Skin of body (tissue), 2 donors: ENCODE measurements around the gene CABCOCO1. TPM values are rescaled to one million over a fixed set of nuclear protein-coding genes. Genes with fewer than 3 reads are reported as not detected.
"Not testable (repeated sequence)": the region's sequence is repeated elsewhere in the genome, so short reads cannot be mapped to it uniquely, and the experiment has no call there.

Experiments used
- DNase-seq: peaks from one replicate; lab custom pipeline; 2025; lab: John Stamatoyannopoulos, UW
- total RNA-seq: library from RNA; depleted of rRNA; stranded (reverse); fragments of >200 nt; gene quantifications from one replicate; pipeline ENCODE4 v1.2.3, GENCODE V29; 2014

CABCOCO1 gene
- total RNA-seq, 1 donor from 2014 or later, result 2.0 TPM

- peak; percentile 44 for DNase-seq
Measured at GRCh38 chr10:61708846-61709245, 46.1 kb downstream of the CABCOCO1 start.

- not testable (repeated sequence) for DNase-seq
Measured at GRCh38 chr10:61712105-61712504, 49.4 kb downstream of the CABCOCO1 start.

- not testable (repeated sequence) for DNase-seq
Measured at GRCh38 chr10:61719475-61719874, 56.7 kb downstream of the CABCOCO1 start.

- DNase-seq, result no peak
Measured at GRCh38 chr10:61719906-61720305, 57.2 kb downstream of the CABCOCO1 start.

GRCh38 chr10:61721431-61721830, 58.7 kb downstream of the CABCOCO1 start:
- DNase-seq, result no peak

- not testable (repeated sequence) for DNase-seq
Measured at GRCh38 chr10:61725221-61725620, 62.5 kb downstream of the CABCOCO1 start.

- no peak for DNase-seq
Measured at GRCh38 chr10:61729596-61729995, 66.9 kb downstream of the CABCOCO1 start.

- DNase-seq, result no peak
Measured at GRCh38 chr10:61730671-61731070, 67.9 kb downstream of the CABCOCO1 start.

GRCh38 chr10:61731638-61732037, 68.9 kb downstream of the CABCOCO1 start:
- DNase-seq, result no peak

- no peak for DNase-seq
Measured at GRCh38 chr10:61732629-61733278, 70.0 kb downstream of the CABCOCO1 start.

- peak; percentile 47 for DNase-seq
Measured at GRCh38 chr10:61733358-61733940, 70.7 kb downstream of the CABCOCO1 start.

- DNase-seq, result no peak
Measured at GRCh38 chr10:61735882-61736281, 73.2 kb downstream of the CABCOCO1 start.

GRCh38 chr10:61737455-61737854, 74.7 kb downstream of the CABCOCO1 start:
- DNase-seq, result not testable (repeated sequence)

GRCh38 chr10:61742812-61743211, 80.1 kb downstream of the CABCOCO1 start:
- no peak for DNase-seq

- no peak for DNase-seq
Measured at GRCh38 chr10:61744469-61744868, 81.7 kb downstream of the CABCOCO1 start.

- no peak for DNase-seq
Measured at GRCh38 chr10:61746377-61746776, 83.6 kb downstream of the CABCOCO1 start.

GRCh38 chr10:61747307-61747706, 84.6 kb downstream of the CABCOCO1 start:
- no peak for DNase-seq

- no peak for DNase-seq
Measured at GRCh38 chr10:61749291-61749690, 86.6 kb downstream of the CABCOCO1 start.

GRCh38 chr10:61750943-61751471, 88.3 kb downstream of the CABCOCO1 start:
- no peak for DNase-seq

- DNase-seq, result no peak
Measured at GRCh38 chr10:61751599-61751998, 88.9 kb downstream of the CABCOCO1 start.

GRCh38 chr10:61752111-61753011, 89.6 kb downstream of the CABCOCO1 start:
- DNase-seq, result peak; percentile 58

GRCh38 chr10:61753453-61753852, 90.7 kb downstream of the CABCOCO1 start:
- no peak for DNase-seq
